ENCODE results near the gene CAMKMT. TPM values are rescaled to one million over a fixed set of nuclear protein-coding genes. Genes with fewer than 3 reads are reported as not detected.

CAMKMT gene
- total RNA-seq, 1 experiment from 2014 or later, result 17.4 TPM

DNA sequence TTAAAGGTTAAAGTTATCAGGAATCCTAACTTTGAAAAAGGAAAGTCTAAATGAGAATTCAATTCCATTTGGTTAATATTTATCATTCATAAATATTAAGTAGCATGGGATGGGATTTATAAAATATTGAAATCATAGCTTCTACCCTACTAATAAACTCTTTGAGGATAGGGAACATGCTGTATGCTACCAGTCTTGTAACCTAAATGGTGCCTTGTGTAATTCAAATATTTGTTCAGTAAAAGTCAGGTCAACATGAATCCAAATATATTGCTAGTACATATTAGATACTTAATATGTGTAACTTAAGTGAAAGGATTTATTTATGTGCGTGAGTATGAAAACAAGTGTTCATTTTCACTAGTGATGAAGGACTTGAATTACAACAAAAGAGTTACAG lies 94.1 kb downstream of the CAMKMT start:
- Mint-ChIP-seq H3K27me3 (ENCODE audit: low read depth) (no peaks in the 10 kb centered on the region), H3K27ac (no peak overlapping the region), H3K36me3 (ENCODE audit: insufficient read depth in 1 of 3, low read depth in 3 of 3) (no peaks in the 10 kb centered on the region; a peak in 1 of 7 replicates), H3K4me1 (peaks cover 30 to 33% of the 10 kb centered on the region in 2 experiments), H3K4me3 (no peak overlapping the region), H3K9me3 (no peaks in the 10 kb centered on the region)
- Histone ChIP-seq H3T11ph (ENCODE audit: low read length) (no peak overlapping the region), H2BK12ac (ENCODE audit: insufficient read length, low read depth, low read length) (no peak overlapping the region), H4K91ac (ENCODE audit: insufficient read length, low read depth, low read length) (no peak overlapping the region), H4K20me1 (ENCODE audit: control insufficient read depth, insufficient read depth, insufficient read length) (no peaks in the 10 kb centered on the region), H3K23ac (ENCODE audit: insufficient read length, low read depth, low read length) (no peak overlapping the region), H3K9ac (ENCODE audit: extremely low read depth, insufficient read length, low read length) (no peak overlapping the region), H3K14ac (ENCODE audit: insufficient read depth, low read length) (no peak overlapping the region), H2BK20ac (ENCODE audit: low read depth, low read length, poor library complexity, severe bottlenecking) (no peak overlapping the region), H3K27me3 (ENCODE audit: insufficient read depth, low read length) (no peaks in the 10 kb centered on the region), H3K4ac (ENCODE audit: low read depth, low read length) (no peak overlapping the region), H2AFZ (ENCODE audit: low read length) (no peak overlapping the region), H3K23me2 (ENCODE audit: insufficient read length, low read depth, low read length, poor library complexity, severe bottlenecking) (no peaks in the 10 kb centered on the region), H4K5ac (ENCODE audit: insufficient read length, low read depth, low read length) (no peak overlapping the region), H3K9me3 (ENCODE audit: control insufficient read depth, low read depth, low read length) (no peaks in the 10 kb centered on the region), H2AK5ac (ENCODE audit: insufficient read length, low read length) (no peak overlapping the region), H3K4me2 (ENCODE audit: insufficient read depth, insufficient read length, low read length) (no peak overlapping the region), H2BK15ac (ENCODE audit: low read depth, low read length) (no peak overlapping the region), H3K18ac (ENCODE audit: insufficient read length, low read depth, low read length) (no peak overlapping the region), H3K79me1 (ENCODE audit: insufficient read depth, low read depth, low read length, poor library complexity, severe bottlenecking) (no peaks in the 10 kb centered on the region), H2BK5ac (ENCODE audit: insufficient read length, low read length) (no peak overlapping the region), H4K8ac (replicated peaks; ENCODE audit: insufficient read length, low read depth, low read length) (no peak overlapping the region), H3K27ac (ENCODE audit: insufficient read length, low read depth, low read length) (no peak overlapping the region), H3K4me1 (ENCODE audit: insufficient read depth, low read length) (peaks cover 6% of the 10 kb centered on the region), H3K79me2 (ENCODE audit: insufficient read depth, low read length) (no peaks in the 10 kb centered on the region), H2BK120ac (ENCODE audit: low read depth, low read length, poor library complexity, severe bottlenecking) (no peak overlapping the region), H3K56ac (ENCODE audit: insufficient read length, low read depth, low read length) (no peak overlapping the region)
- TF ChIP-seq, protein P1, sequence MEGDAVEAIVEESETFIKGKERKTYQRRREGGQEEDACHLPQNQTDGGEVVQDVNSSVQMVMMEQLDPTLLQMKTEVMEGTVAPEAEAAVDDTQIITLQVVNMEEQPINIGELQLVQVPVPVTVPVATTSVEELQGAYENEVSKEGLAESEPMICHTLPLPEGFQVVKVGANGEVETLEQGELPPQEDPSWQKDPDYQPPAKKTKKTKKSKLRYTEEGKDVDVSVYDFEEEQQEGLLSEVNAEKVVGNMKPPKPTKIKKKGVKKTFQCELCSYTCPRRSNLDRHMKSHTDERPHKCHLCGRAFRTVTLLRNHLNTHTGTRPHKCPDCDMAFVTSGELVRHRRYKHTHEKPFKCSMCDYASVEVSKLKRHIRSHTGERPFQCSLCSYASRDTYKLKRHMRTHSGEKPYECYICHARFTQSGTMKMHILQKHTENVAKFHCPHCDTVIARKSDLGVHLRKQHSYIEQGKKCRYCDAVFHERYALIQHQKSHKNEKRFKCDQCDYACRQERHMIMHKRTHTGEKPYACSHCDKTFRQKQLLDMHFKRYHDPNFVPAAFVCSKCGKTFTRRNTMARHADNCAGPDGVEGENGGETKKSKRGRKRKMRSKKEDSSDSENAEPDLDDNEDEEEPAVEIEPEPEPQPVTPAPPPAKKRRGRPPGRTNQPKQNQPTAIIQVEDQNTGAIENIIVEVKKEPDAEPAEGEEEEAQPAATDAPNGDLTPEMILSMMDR (conservative IDR thresholded peaks at IDR 0.05), result no peak
- no peak for DNase-seq
- 100% methylated on average over 1 of the region's 1 CpG for WGBS (ENCODE audit: extremely low coverage, insufficient read length, low lambda C conversion rate)

Measured in H9 (cell line).